ENCODE measurements around the gene MAN2B2. TPM values are rescaled to one million over a fixed set of nuclear protein-coding genes. Genes with fewer than 3 reads are reported as not detected.

Gene MAN2B2
- total RNA-seq, 4 donors from 2014 or later, result 21.2 to 33.3 (median 27.2) TPM

DNA sequence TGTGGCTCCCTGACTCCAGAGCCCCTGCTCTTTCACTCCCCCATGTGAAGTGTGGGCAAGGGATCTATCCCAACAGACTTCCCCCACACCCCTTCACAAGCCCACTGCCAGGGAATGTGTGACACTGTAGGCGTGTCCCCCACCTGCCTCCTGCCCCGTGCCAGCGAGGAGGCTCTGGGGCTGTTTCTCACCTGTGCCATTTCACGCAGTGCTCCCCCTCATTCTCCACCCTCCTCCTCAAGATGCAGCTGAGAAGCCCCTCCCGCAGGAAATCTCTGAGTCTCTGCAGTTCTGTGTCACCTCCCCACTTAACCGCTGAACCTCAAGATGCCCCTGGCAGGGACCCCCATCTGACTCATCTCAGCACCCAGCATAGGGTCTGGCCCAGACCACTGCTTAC, 5.4 kb downstream of the MAN2B2 start:
- TF ChIP-seq, protein P1, sequence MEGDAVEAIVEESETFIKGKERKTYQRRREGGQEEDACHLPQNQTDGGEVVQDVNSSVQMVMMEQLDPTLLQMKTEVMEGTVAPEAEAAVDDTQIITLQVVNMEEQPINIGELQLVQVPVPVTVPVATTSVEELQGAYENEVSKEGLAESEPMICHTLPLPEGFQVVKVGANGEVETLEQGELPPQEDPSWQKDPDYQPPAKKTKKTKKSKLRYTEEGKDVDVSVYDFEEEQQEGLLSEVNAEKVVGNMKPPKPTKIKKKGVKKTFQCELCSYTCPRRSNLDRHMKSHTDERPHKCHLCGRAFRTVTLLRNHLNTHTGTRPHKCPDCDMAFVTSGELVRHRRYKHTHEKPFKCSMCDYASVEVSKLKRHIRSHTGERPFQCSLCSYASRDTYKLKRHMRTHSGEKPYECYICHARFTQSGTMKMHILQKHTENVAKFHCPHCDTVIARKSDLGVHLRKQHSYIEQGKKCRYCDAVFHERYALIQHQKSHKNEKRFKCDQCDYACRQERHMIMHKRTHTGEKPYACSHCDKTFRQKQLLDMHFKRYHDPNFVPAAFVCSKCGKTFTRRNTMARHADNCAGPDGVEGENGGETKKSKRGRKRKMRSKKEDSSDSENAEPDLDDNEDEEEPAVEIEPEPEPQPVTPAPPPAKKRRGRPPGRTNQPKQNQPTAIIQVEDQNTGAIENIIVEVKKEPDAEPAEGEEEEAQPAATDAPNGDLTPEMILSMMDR (IDR thresholded peaks at IDR 0.05), result no peak
- DNase-seq (ENCODE audit: low spot score) (no peak), ATAC-seq (ENCODE audit: low FRiP score) (no peak)

DNA sequence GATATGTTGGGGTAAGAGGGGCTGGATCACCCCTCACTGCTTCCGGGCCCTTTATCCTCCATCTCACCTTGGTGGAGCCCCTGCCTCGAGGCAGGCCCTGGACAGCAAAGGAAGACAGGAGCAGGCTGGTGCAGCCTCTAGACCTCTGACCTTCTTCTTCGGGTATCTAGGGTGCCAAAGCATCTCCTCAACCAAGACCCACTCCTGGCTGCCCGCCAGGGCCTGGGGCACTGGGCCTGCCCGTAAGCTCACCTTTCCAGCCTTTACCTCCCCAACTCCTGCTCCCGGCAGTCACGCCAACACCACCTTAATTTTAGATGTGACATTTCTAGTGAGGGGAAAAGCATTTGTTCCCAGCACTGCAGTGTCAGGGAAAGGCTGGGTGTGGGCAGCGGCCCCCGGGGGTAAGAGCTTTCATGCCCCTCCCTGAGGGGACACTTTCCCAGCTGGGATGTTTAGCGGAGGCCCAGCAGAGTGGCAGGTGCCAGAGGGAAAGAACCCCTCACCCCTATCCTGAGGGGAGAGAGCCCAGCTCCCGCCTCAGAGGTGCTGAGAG, 6.7 kb downstream of the MAN2B2 start:
- no peak for DNase-seq (ENCODE audit: low spot score)
- TF ChIP-seq, protein P1 (IDR thresholded peaks at IDR 0.05), result no peak
- ATAC-seq (ENCODE audit: low FRiP score), result no peak

DNA sequence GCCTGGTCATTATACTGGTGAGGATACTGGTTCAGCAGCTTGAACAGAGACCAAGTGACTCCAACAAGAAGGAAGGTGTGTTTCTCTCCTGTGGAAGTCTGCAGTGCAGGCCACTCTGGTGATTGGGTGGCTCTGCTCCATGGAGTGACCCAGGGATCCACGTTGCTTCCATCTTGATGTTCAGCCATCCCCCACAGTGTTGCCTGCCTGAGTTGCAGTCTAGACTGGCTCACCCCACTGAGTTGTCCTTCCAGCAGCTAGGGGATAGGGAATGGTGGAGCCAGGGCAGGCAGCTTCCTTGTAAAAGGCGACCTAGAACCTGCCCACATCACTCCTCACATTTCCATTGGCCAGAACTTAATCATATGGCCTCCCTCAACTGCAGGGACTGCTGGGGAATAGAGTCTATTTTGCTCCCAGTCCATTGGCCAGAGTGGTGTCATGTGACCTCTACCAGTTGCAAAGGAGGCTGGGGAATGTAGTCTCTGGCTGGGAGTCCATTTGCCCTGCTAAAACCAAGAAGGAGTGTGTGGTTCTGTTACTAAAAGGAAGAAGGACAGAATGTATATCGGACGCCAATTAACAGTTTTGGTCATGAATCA, 8.0 kb downstream of the MAN2B2 start:
- DNase-seq (ENCODE audit: low spot score), result no peak
- TF ChIP-seq, protein P1 (IDR thresholded peaks at IDR 0.05), result no peak
- ATAC-seq (ENCODE audit: low FRiP score), result no peak

DNA sequence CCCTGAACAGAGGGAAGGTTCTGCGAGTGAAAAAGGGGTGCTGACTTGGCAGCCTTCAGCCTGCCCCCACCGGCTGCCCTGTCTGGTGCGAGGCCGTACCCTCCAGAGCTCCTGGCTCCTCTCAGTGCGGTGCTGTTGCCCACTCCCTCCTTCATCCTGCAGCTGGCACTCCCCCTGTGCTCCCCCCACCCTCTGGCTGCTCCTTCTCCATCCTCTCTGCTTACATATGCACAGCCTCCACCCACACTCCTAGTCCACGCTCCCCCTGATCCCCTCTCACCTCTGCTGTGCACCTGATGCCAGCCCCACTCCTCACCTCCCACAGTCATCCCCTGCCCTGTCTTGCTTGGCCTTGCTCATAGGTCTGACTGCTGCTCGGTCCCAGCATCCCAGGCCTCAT, 9.9 kb downstream of the MAN2B2 start:
- TF ChIP-seq, protein P1 (IDR thresholded peaks at IDR 0.05), result no peak
- DNase-seq (ENCODE audit: low spot score), result no peak
- ATAC-seq (ENCODE audit: low FRiP score), result no peak

DNA sequence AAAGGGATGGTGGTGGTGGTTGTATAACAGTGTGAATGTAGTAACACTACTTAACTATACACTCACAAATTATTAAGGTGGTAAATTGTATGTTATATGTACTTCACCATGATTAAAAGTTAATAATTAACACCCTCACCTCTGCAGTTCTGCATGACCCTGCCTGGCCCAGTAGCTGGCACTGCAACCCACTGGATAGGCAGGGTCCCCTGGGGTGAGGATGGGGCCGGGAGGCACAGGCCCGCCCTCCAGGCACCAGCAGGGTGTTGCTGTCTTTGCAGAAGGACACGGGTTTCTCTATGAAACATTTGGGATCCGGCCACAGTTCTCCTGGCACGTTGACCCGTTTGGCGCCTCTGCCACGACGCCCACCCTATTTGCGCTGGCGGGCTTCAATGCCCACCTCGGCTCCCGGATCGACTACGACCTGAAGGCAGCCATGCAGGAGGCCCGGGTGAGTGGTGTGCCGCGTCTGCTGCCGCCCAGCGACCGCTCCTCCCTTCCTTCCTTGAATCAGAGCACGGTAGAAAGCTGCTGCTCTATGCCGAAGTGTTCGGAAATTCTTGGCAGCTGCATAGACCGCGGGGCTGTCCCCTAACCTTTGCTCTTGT, 11.8 kb downstream of the MAN2B2 start:
- TF ChIP-seq, protein P1 (IDR thresholded peaks at IDR 0.05), result no peak
- no peak for ATAC-seq (ENCODE audit: low FRiP score)
- no peak for DNase-seq (ENCODE audit: low spot score)

DNA sequence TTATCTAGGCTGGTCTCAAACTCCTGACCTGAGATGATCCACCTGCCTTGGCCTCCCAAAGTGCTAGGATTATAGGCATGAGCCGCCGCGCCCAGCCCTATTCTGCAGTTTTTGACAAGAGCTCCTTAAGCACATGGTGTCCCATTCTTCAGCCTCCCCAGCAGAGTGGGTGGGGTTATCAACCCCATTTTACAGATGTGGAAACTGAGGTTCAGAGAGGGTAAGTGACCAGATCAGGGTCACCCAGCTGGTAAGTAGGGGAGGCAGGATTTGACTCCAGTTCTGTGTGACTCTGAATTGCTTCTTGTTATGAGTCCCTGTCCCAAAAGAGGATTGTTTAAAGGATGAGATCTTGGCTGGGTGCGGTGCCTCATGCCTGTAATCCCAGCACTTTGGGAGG, 14.5 kb downstream of the MAN2B2 start:
- no peak for DNase-seq (ENCODE audit: low spot score)
- ATAC-seq (ENCODE audit: low FRiP score), result no peak
- TF ChIP-seq, protein P1 (IDR thresholded peaks at IDR 0.05), result no peak

DNA sequence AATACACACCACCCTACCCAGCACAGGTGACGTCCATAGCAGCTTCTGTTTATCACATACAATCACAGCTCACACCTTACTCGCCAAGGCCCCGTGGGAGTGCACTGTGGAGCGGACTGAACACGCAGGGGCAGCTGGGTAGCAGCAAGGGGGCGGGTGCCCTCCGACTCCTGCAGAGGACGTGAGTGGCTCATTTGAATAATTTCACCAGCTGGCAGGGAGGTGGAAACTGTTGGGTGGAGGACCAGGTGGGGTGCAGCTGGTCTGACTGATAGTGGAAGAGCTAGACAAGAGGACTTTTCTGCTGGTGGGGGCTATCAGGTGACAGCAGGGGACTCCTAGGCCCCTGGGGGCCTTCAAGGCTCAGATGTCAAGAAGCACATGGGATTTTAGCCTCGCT, 16.3 kb downstream of the MAN2B2 start:
- TF ChIP-seq, protein P1 (IDR thresholded peaks at IDR 0.05), result no peak
- DNase-seq (ENCODE audit: low spot score) (no peak), ATAC-seq (ENCODE audit: low FRiP score) (no peak)
